Smooth muscle cell (in vitro differentiated cells): Measurements from ENCODE around the gene RUFY2. TPM values are rescaled to one million over a fixed set of nuclear protein-coding genes. Genes with fewer than 3 reads are reported as not detected.

Experiments used
- DNase-seq: peaks from one replicate; lab custom pipeline; 2025; ENCODE audit not compliant: unreplicated experiment; lab: John Stamatoyannopoulos, UW
- H2AFZ ChIP-seq: fragments of 200-600 bp; sonication (generic); 2 replicates; pipeline ENCODE4 v1.6.0; 2016; ENCODE audit warnings: antibody characterized with exemption, low read depth, mild to moderate bottlenecking
- H3F3A ChIP-seq: fragments of 200-600 bp; sonication (generic); 2 replicates; pipeline ENCODE4 v1.6.0; 2017; ENCODE audit warnings: antibody characterized with exemption, low read depth
- H3K27ac ChIP-seq: fragments of 200-600 bp; sonication (generic); 2 replicates; pipeline ENCODE4 v1.5.1; 2016; ENCODE audit warnings: low read depth, mild to moderate bottlenecking
- H3K27me3 ChIP-seq: fragments of 200-600 bp; sonication (generic); 2 replicates; pipeline ENCODE4 v1.6.1; 2016; ENCODE audit warnings: low read depth, mild to moderate bottlenecking
- H3K36me3 ChIP-seq: fragments of 200-600 bp; sonication (generic); 2 replicates; pipeline ENCODE4 v1.5.1; 2016; ENCODE audit warnings: low read depth
- H3K4me1 ChIP-seq: fragments of 200-600 bp; sonication (generic); 2 replicates; pipeline ENCODE4 v1.5.1; 2016; ENCODE audit warnings: low read depth
- H3K4me2 ChIP-seq: fragments of 200-600 bp; sonication (generic); 2 replicates; pipeline ENCODE4 v1.6.0; 2016; ENCODE audit warnings: mild to moderate bottlenecking
- H3K4me3 ChIP-seq: fragments of 200-600 bp; sonication (generic); 2 replicates; pipeline ENCODE4 v1.5.1; 2016; ENCODE audit warnings: mild to moderate bottlenecking
- H3K79me2 ChIP-seq: fragments of 200-600 bp; sonication (generic); 2 replicates; pipeline ENCODE4 v1.6.0; 2016; ENCODE audit warnings: low read depth, mild to moderate bottlenecking
- H3K9ac ChIP-seq: fragments of 200-600 bp; sonication (generic); 2 replicates; pipeline ENCODE4 v1.6.0; 2016; ENCODE audit warnings: low read depth
- H3K9me3 ChIP-seq: fragments of 200-600 bp; sonication (generic); replicated peaks from 2 replicates; pipeline ENCODE4 v1.5.1; 2016; ENCODE audit warnings: low read depth
- H4K20me1 ChIP-seq: fragments of 200-600 bp; sonication (generic); 2 replicates; pipeline ENCODE4 v1.6.0; 2016; ENCODE audit warnings: low read depth
- CTCF ChIP-seq: fragments of 200-600 bp; sonication (generic); IDR thresholded peaks from 2 replicates; pipeline ENCODE4 v1.5.1; 2017; ENCODE audit warnings: borderline replicate concordance, mild to moderate bottlenecking, antibody characterized with exemption; ENCODE audit not compliant: insufficient read depth, poor library complexity, severe bottlenecking
- WGBS: methylation state at CpG from one replicate; pipeline ENCODE4 v1.1.7; 2016; ENCODE audit warnings: low lambda C conversion rate; 5-methylcytosine and 5-hydroxymethylcytosine counted together
- polyA plus RNA-seq: library from polyadenylated mRNA; unstranded; fragments of >200 nt; fragmentation: Nextera tagmentation; extraction: Ambion mirVana; gene quantifications from 2 replicates; pipeline ENCODE4 v1.2.1, GENCODE V29; 2016
- total RNA-seq: library from RNA; depleted of rRNA; stranded (reverse); fragments of >200 nt; gene quantifications from 2 replicates; pipeline ENCODE4 v1.2.3, GENCODE V29; 2014

The RUFY2 gene
- total and polyA plus RNA-seq, 2 experiments from 2014 or later: 9.3 to 27.1 TPM

- Histone ChIP-seq H3K4me3 (no peak overlapping the region), H3K9me3 (no peaks in the 10 kb centered on the region), H3F3A (no peaks in the 10 kb centered on the region), H3K9ac (no peak overlapping the region), H4K20me1 (no peaks in the 10 kb centered on the region), H3K27me3 (no peaks in the 10 kb centered on the region), H3K79me2 (no peaks in the 10 kb centered on the region), H3K4me1 (no peaks in the 10 kb centered on the region), H3K4me2 (no peak overlapping the region), H2AFZ (no peak overlapping the region), H3K27ac (no peak overlapping the region), H3K36me3 (no peaks in the 10 kb centered on the region)
- no peak for TF ChIP-seq CTCF
- WGBS: 94% methylated on average over 20 of the region's 20 CpGs
- DNase-seq: no peak
Observed at GRCh38 chr10:68424454-68425014, 17.5 kb upstream of the RUFY2 start.

GRCh38 chr10:68423522-68423921 lies 16.4 kb upstream of the RUFY2 start:
- Histone ChIP-seq H3K9me3 (no peaks in the 10 kb centered on the region), H3K4me3 (no peak overlapping the region)

GRCh38 chr10:68419376-68419775 lies 12.3 kb upstream of the RUFY2 start:
- Histone ChIP-seq H3K9me3 (no peaks in the 10 kb centered on the region), H3K27ac (no peak overlapping the region), H3K4me3 (no peak overlapping the region), H4K20me1 (no peaks in the 10 kb centered on the region), H3K36me3 (no peaks in the 10 kb centered on the region), H3K27me3 (no peaks in the 10 kb centered on the region), H3K9ac (no peak overlapping the region), H3K79me2 (no peaks in the 10 kb centered on the region), H3K4me2 (no peak overlapping the region), H3K4me1 (no peaks in the 10 kb centered on the region), H2AFZ (no peak overlapping the region), H3F3A (no peaks in the 10 kb centered on the region)
- 98% methylated on average over 3 of the region's 3 CpGs for WGBS
- no peak for DNase-seq
- TF ChIP-seq CTCF: no peak

More at GRCh38 chr10:68423522-68423921, 16.4 kb upstream of the RUFY2 start:
- DNase-seq: no peak
- no peak overlapping the region for H3K27ac ChIP-seq
- no peaks in the 10 kb centered on the region for H3K27me3 ChIP-seq
- no peaks in the 10 kb centered on the region for H3F3A ChIP-seq
- no peak overlapping the region for H3K9ac ChIP-seq
- no peaks in the 10 kb centered on the region for H3K36me3 ChIP-seq
- no peak for TF ChIP-seq CTCF
- H3K4me2 ChIP-seq: no peak overlapping the region
- H3K79me2 ChIP-seq: no peaks in the 10 kb centered on the region
- WGBS: 96% methylated on average over 5 of the region's 5 CpGs
- no peaks in the 10 kb centered on the region for H4K20me1 ChIP-seq
- no peak overlapping the region for H2AFZ ChIP-seq
- H3K4me1 ChIP-seq: no peaks in the 10 kb centered on the region

GRCh38 chr10:68408898-68409518 lies 1.9 kb upstream of the RUFY2 start:
- H4K20me1 ChIP-seq: peaks cover 21% of the 10 kb centered on the region
- no peak for TF ChIP-seq CTCF
- H3F3A ChIP-seq: no peaks in the 10 kb centered on the region
- H3K9me3 ChIP-seq: no peaks in the 10 kb centered on the region
- H3K36me3 ChIP-seq: no peaks in the 10 kb centered on the region
- WGBS: 95% methylated on average over 2 of the region's 2 CpGs
- H3K4me3 ChIP-seq: no peak overlapping the region
- H2AFZ ChIP-seq: no peak overlapping the region
- H3K27ac ChIP-seq: no peak overlapping the region
- peaks cover 10% of the 10 kb centered on the region for H3K4me1 ChIP-seq
- H3K9ac ChIP-seq: no peak overlapping the region
- no peak overlapping the region for H3K4me2 ChIP-seq
- DNase-seq: no peak
- H3K79me2 ChIP-seq: peaks cover 30% of the 10 kb centered on the region
- no peaks in the 10 kb centered on the region for H3K27me3 ChIP-seq
